HG03460 (cell line): ENCODE results near the gene FBXO44.

Experiments
- ATAC-seq: cut with Tn5 transposase; IDR thresholded peaks from one replicate; pipeline ENCODE4 v1.9.1; 2021; ENCODE audit not compliant: unreplicated experiment

The FBXO44 gene

DNA sequence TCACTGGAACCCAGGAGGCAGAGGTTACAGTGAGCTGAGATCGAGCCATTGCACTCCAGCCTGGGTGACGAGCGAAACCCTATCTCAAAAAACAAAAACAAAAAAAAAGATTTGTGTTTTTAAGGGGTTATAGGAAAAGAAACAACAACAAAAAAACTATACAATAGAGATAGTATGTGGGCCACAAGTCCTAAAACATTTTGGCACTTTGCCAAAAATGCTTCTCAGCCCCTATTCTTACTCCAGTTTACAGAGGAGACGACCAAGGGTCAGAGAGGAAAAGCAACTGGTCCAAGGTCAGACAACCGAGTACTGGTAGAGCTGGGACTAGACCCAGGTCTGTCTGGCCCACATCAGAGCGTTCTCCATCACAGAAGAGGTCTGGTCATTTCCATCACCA, 3.0 kb downstream of the FBXO44 start:
- no peak for ATAC-seq

DNA sequence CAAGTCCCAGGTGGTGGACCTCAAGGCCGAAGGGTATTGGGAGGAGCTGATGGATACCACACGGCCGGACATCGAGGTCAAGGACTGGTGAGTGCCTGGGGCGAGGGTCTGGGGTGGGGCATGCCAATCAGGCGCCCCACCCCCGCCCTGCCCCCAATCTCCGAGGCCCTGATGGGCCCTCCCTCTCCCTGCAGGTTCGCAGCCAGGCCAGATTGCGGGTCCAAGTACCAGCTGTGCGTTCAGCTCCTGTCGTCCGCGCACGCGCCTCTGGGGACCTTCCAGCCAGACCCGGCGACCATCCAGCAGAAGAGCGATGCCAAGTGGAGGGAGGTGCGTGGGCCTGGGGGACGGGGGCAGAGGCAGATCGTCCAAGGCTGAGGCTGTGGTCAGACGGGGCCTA, 3.9 kb downstream of the FBXO44 start:
- no peak for ATAC-seq

DNA sequence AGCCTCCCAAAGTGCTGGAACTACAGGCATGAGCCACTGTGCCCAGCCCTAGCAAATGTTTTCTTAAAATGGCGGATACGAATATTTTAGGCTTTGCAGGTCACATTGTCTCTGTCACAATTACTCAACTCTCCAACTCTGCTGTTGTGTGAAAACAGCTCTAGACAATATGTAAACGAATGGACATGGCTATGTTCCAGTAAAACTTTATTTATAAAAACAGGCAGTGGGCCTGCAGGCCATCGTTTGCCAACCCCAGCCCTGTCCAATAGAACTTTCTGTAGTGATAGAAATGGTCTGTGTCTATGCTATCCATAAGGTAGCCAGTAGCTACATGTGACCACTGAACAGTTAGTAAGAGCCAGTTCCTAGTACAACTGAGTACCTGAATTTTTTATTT, 5.1 kb downstream of the FBXO44 start:
- no peak for ATAC-seq

DNA sequence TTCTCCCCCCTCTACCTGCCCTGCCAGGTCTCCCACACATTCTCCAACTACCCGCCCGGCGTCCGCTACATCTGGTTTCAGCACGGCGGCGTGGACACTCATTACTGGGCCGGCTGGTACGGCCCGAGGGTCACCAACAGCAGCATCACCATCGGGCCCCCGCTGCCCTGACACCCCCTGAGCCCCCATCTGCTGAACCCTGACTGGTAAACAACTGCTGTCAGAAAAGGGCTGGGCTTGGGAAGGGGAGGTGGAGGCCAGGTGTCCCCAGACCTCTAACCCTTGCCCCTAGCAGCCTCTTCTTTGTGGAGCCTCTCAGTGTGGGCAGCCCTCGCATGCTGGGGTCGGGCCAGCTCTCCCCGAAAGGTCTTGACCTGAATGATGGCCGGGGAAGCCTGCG, 6.4 kb downstream of the FBXO44 start:
- no peak for ATAC-seq

DNA sequence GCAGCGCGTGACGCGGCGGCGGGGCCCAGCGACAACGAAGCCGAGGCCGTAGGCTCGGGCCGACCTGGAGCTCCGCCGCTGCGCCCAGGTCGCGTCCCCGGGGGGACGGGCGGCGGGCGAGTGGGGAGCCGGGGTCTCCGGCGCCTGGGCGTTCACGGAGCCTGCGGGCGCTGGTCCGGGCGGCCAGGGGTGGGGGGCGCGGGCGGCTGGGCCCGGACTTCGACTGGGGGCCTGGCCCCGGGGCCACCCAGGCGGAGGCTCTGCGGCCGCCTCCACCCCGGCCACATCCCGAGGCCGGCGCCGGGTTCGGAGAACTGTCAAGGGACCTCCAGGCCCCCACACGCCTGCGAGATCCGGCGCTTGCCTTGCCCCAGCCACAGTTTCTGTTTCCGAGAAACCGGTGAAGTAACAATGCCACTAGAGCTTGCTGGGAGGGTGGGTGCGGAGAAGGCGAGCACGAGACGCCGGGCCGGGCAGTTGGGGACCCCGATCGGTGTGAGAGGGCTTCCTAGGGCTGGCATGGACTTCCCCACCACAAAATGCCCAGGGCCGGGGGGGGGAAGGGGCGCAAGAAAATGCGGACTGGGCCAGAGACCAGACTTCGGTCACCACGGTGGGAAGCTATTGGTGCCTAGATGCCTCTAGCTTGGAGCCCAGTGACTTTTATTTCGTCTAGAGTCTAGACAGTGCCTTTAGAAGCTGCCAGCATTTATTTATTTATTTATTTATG, 9.8 kb downstream of the FBXO44 start:
- ATAC-seq: peak; percentile 39

DNA sequence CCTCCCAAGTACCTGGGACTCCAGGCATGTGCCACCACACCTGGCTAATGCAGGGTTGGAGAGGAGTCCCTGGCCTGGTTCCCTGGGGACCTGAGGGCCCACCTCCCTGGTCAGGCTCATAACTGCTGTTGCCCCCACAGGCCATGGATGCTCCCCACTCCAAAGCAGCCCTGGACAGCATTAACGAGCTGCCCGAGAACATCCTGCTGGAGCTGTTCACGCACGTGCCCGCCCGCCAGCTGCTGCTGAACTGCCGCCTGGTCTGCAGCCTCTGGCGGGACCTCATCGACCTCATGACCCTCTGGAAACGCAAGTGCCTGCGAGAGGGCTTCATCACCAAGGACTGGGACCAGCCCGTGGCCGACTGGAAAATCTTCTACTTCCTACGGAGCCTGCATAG, 13.8 kb downstream of the FBXO44 start:
- no peak for ATAC-seq

DNA sequence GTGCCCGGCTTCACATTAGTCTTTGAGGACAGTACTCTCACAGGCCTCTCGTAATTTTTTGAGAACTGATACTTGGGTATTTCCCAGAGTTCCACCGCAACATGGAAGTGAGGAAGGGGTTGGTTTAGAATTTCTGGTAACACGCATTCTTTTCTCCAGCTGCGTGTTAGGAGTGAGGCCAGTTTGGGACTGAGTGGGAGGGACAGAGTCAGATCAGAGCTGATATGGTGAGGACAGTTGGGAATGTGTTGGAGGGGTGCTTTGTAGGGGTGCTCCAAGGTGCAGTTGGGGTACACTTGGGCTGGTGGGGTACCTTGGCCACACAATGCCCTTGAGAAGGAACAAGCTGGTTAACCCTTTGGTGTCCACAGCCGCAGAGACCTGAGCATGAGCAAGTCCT, 16.1 kb downstream of the FBXO44 start:
- ATAC-seq: no peak

DNA sequence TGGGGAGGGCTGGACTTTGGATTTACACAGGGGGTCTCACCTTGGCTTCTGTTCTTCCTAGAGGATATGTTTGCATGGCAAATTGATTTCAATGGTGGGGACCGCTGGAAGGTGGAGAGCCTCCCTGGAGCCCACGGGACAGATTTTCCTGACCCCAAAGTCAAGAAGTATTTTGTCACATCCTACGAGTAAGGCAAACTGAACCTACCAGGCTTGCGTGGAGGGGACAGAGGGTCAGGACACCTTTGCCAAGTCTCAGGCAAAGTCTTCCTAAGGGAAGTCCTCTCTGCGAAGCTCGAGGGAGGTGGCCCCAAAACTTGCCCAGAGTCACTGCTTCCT, 16.5 kb downstream of the FBXO44 start:
- ATAC-seq: no peak

DNA sequence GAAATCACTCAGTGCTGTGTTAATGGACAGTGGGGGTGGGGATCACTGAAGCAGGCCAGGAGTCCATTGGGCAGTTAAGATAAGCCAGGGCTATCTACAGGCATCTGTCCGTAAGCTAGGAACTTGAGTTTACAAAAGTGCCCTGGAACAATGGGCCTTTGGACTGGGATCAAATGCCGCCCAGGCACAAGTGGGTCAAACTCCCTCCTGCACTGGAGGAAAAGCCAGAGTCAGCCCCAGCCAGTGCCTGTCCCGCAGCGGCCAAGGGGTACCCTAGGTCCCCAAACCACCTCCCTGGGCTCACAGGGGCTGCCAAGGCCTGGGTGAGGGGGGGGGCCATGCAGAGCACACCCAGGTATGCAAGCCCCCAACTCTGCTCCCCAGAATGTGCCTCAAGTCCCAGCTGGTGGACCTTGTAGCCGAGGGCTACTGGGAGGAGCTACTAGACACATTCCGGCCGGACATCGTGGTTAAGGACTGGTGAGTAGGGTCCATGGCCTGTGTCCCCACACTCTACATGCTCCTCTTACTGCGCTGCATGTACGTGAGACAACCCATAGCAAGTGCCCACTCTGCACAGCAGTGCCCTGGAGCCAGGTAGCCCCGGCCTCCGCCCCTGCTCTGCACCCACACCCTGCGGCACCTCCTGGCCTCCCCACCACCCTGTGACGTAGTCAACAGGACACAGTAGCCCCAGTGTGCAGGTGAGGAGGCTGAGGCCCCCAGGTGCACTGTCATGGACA, 17.0 kb downstream of the FBXO44 start:
- ATAC-seq: no peak

DNA sequence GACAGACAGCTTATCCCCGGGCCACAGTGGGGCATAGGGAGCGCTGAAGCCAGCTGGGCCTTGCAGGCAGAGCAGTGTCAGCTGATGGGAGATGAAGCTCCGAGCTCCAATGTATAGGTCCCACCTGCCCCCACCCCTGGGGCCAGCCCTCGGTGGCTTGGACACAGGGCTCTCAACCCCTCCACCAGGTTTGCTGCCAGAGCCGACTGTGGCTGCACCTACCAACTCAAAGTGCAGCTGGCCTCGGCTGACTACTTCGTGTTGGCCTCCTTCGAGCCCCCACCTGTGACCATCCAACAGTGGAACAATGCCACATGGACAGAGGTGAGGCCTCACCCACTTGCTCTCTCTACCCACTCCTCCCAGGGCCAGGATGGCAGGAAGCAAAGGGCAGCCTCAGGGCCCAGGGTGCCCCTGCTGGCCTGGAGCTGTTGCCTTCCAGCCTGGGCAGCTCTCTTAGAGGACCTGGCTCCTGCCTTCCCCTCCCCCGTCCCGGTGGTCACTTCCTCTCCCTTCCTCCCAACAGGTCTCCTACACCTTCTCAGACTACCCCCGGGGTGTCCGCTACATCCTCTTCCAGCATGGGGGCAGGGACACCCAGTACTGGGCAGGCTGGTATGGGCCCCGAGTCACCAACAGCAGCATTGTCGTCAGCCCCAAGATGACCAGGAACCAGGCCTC, 18.6 kb downstream of the FBXO44 start:
- ATAC-seq: no peak

DNA sequence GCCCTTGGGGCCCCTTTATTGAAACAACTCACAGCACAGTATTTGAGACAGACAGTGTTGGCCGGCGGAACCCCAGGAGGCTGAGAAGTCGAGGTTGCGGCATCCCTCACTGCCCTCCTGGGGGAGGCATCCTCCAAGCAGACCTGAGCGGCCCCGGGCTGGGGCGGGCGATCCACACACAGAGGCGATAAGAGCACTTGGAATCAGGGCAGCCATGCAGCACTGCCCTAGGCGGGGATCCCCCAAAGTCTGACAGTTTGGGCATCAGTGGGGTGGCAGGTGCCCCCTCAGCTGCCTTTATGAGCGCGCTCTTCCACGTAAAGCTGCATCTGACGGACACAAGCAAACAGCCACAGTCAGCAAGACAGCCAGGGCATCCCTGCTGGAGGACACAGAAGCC, 19.8 kb downstream of the FBXO44 start:
- no peak for ATAC-seq

DNA sequence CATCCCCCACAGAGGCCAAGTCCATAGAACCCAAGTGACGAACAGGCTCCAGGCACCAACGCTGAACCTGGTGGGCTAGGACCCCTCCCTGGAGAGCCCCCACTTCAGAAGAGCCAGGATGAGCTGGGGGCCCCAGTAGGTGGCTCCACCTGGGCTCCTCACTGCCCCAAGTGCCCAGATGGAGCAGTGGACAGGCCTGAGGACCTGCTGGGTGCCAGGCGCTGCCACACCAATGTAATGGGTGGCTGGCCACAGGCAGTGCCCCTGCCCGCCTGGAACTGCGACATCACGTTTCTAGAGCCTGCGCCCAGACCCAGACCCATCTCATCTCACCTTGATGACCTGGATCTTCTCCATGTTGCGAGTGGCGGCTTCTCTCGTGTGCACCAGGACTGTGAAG, 20.6 kb downstream of the FBXO44 start:
- no peak for ATAC-seq

DNA sequence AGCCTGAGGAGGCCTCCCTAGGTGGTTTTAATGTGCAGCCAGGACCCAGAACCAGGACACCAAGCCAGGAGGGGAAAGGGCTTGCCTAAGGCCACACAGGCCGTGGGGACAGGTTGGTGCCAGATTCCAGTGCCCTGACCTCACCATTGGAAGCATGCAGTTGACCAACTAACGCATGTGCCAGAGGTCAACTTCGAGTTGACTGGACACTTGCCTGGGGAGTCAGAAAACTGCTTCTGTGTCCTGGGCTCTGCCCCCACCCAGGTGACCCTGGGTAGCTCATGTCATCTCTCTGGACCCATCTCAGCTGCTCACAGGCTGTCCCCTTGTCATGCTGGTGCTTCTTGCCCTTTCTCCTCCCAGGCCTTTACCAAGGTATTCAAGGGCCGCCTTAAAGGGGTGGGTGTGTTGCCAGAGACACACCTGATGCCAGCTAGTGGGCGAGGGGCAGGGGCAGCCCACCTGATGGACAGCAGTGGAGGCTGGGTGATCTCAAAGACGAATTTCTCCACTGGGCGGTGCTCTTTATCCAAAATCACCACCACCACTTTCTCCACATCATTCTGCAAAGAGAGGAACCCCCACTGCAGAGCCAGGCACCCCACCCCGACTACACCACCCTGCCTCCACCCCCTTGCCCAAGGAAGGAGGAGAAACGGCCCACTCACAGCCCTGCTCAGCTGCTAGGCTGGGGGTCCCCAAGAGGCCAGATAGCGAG, 21.9 kb downstream of the FBXO44 start:
- ATAC-seq: no peak

DNA sequence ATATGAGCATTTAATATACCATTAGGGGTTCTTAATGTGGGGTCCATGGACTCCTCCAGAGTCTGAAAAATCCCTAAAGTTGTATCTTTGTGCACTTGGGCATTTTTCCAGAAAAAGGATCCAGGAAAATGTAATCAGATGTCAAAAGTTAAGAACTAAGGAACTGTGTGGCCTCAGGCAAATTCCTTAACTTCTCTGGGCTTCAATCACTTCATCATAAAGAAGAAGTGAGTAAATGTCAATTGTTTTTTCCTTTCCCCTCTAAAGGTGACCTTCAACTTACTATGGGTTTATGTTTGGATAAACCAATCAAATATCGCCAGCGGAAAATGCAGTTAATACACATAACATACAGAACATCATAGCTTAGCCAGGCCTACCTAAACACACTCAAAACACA, 23.8 kb downstream of the FBXO44 start:
- ATAC-seq: no peak

DNA sequence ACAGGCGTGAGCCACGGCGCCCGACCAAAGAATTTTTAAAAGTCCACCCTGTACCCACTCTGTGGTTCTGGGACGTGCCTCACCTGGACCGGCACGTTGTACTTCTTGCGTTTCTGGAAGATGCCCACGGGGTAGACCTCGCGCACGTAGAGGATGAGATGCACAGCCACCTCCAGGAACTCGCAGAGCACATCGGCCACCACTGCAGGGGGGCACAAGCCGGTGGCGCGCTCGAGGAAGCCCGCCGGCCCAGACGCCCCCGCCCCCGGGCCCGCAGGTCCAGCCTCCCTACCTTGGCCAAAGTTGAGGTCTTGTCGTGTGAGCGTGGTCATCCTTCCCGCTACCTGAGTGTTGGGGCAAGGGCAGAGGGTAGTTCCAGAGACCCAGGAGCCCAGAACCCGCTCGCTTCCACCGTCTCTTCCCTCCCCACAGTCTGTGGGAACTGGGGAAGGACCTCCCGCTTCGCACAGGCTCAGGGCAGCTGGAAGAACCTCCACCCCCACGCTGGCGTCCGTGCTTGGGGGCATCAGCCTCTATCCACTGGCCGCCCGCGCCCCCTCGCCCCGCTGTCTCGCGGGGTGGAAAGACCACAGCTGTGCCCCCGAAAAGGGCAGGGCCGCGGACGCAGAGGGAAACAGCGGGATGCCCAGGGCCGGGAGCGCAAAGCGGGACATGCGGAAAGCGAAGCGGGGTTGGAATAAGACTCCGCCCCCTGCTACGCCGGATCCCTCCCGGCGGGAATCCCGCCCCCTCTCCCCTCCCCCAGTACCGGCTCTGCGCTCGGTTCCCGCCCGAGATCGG, 25.8 kb downstream of the FBXO44 start:
- ATAC-seq: peak; percentile 21

DNA sequence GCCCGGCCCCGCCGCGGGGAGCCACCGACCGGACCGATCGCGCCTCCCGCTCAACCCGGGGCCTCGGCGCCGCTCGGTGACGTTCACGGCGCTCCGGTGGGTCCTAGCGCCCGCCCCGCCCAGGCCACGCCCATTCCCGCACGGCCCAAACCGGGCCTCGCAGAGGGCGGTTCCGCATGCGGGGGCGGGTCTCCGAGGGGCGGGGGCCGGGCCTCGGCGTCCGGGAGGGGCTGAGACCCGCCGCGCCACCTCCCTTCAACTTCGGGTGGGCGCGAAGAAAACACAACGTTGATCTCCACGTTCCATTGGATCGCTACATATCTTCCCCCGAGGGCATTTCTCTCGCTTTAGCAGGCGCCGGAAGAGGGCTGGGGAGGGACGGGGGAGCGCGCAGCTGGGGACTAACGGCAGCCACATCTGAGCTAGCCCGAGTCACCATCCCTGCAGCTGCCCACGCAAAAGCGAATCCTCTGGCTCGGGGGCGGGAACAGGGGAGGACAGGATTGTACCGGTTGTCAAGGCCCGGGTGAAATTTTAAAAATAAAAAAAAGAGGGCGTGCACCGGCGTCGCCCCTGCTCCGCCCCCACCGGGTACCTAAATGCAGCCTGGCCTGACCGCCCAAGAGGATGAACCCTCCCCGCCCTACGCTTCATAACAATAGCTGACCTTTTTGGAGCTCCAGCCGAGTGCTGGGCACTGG, 26.5 kb downstream of the FBXO44 start, which contains the start of gene MAD2L2:
MAD2L2 (minus strand) TSS at position 78 of the 701 bp plus-strand sequence. CDS start 547 bp downstream, outside the sequence.
- peak; percentile 77 for ATAC-seq

DNA sequence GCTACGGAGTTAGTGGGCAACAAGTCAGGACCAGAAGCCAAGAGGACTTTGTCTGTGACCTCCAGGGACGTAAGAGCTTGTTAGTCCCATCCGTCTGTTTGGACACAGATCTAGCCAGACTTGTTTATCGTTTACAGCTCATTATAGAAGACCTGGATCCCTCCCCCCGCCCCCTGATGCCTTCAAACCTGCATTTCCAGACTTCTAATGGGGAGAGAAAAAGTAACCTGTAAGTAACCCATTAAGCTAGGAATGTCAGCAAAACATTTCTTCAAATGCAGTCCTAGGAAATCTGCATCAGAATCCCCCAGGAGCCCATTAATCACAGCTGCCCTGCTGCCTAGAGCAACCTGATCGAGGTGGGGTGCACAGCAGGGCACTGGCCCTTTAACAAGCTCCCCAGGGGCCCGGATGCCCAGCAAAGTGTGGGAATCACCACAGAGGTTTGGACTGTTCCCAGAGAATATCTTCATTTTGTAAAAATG, 27.7 kb downstream of the FBXO44 start:
- no peak for ATAC-seq

DNA sequence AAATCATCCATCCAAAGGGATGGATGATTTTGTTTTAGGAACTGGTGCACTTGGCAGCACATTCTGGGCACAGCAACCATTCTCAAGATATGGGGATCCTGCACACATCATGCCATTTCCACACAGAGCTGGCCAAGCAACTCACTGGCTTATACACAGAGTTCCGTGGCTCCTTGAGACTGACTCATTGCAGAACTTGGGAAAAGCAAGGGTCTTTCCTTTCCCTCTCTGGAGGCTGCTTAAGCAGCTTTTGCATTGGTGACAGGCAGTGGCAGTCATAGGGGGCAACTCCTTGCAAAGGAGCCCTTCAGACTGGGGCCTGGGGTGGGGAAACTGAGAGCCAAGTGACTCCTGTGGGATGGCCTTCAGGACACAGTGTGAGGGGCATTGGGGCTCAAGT, 28.1 kb downstream of the FBXO44 start:
- ATAC-seq: no peak

DNA sequence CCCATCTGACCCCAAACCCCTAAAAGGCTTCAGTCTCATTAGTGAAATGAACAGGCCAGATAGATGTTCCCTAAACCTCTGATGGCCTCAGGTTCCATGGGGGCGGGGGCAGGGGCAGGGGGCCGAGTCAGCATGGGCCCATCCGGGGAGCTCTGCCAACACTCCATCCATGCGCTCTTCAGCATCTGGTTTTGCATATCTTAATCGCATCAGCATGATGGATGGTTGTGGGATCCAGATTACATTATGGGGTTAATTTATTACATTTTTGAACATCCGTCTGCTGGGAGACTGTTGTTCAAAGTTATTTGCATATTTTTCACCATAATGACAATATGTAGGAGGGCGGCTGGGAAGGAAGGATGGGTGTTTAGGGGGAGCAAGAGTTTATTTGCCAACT, 29.4 kb downstream of the FBXO44 start:
- no peak for ATAC-seq

DNA sequence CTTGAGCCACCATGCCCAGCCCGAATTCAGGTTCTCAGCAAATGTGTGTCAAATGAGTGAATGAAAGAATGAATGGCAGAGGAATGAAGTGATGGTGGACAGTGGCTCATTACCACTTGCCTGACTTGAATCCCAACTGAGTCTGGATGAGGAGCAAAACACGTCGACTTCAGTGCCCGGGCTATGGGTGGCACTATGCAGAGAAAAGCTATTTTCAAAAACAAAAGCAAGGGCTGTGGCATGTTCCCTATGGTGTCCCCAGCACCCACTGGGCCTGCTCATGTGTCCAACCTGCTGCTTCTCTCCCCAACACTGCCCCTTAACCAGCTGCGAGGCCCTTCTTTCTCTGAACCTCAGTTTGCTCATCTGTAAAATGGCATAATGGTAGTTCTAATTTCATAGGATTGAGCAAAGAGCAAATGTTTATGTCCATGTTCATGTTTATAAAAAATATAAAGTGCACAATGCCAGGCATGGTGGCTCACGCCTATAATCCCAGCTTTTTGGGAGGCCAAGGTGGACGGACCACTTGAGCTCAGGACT, 30.6 kb downstream of the FBXO44 start:
- no peak for ATAC-seq
